ENCODE results near the gene UMAD1. TPM values are rescaled to one million over a fixed set of nuclear protein-coding genes. Genes with fewer than 3 reads are reported as not detected.

The UMAD1 gene
- total RNA-seq, 2 donors from 2014 or later = 21.9 to 26.3 TPM

- H3K9me3 ChIP-seq = no peaks in the 10 kb centered on the region
- no peaks in the 10 kb centered on the region for H3K27me3 ChIP-seq
- no peaks in the 10 kb centered on the region for H3K4me1 ChIP-seq
- no peak overlapping the region for H3K4me3 ChIP-seq
- no peak overlapping the region for H3K27ac ChIP-seq
- no peak for TF ChIP-seq CTCF (IDR thresholded peaks at IDR 0.05)
- intact Hi-C loops (cut with DNase I) = no loop called here
- H3K9ac ChIP-seq (ENCODE audit: low read depth in 2 of 2, low read length in 2 of 2) = no peak overlapping the region
- DNase-seq = no peak
- no peaks in the 10 kb centered on the region for H3K36me3 ChIP-seq
Observed at GRCh38 chr7:7810380-7810779, 169.8 kb downstream of the UMAD1 start.

- Histone ChIP-seq H3K27me3 (no peaks in the 10 kb centered on the region), H3K4me1 (no peaks in the 10 kb centered on the region), H3K27ac (no peak overlapping the region), H3K9ac (ENCODE audit: low read depth in 2 of 2, low read length in 2 of 2) (no peak overlapping the region), H3K36me3 (no peaks in the 10 kb centered on the region), H3K4me3 (no peak overlapping the region), H3K9me3 (no peaks in the 10 kb centered on the region)
- intact Hi-C loops (cut with DNase I) = no loop called here
- no peak for TF ChIP-seq CTCF (IDR thresholded peaks at IDR 0.05)
- DNase-seq = no peak
Observed at GRCh38 chr7:7810826-7811225, 170.3 kb downstream of the UMAD1 start.

GRCh38 chr7:7812112-7812511 is 171.6 kb downstream of the UMAD1 start:
- DNase-seq = no peak
- Histone ChIP-seq H3K4me3 (no peak overlapping the region), H3K27me3 (no peaks in the 10 kb centered on the region), H3K4me1 (no peaks in the 10 kb centered on the region), H3K9me3 (no peaks in the 10 kb centered on the region), H3K27ac (no peak overlapping the region), H3K9ac (ENCODE audit: low read depth in 2 of 2, low read length in 2 of 2) (no peak overlapping the region), H3K36me3 (no peaks in the 10 kb centered on the region)
- intact Hi-C loops (cut with DNase I) = no loop called here
- TF ChIP-seq CTCF (IDR thresholded peaks at IDR 0.05) = no peak

- no peaks in the 10 kb centered on the region for H3K9me3 ChIP-seq
- TF ChIP-seq CTCF (IDR thresholded peaks at IDR 0.05) = no peak
- H3K27me3 ChIP-seq = no peaks in the 10 kb centered on the region
- H3K36me3 ChIP-seq = no peaks in the 10 kb centered on the region
- H3K4me3 ChIP-seq = no peak overlapping the region
- intact Hi-C loops (cut with DNase I) = no loop called here
- H3K9ac ChIP-seq (ENCODE audit: low read depth in 2 of 2, low read length in 2 of 2) = no peak overlapping the region
- no peaks in the 10 kb centered on the region for H3K4me1 ChIP-seq
- DNase-seq = no peak
- no peak overlapping the region for H3K27ac ChIP-seq
Observed at GRCh38 chr7:7815395-7815794, 174.8 kb downstream of the UMAD1 start.

- no peak for TF ChIP-seq CTCF (IDR thresholded peaks at IDR 0.05)
- no peaks in the 10 kb centered on the region for H3K27me3 ChIP-seq
- H3K9ac ChIP-seq (ENCODE audit: low read depth in 2 of 2, low read length in 2 of 2) = no peak overlapping the region
- DNase-seq = no peak
- H3K36me3 ChIP-seq = no peaks in the 10 kb centered on the region
- no peaks in the 10 kb centered on the region for H3K9me3 ChIP-seq
- intact Hi-C loops (cut with DNase I) = no loop called here
- no peaks in the 10 kb centered on the region for H3K4me1 ChIP-seq
- H3K27ac ChIP-seq = no peak overlapping the region
- H3K4me3 ChIP-seq = no peak overlapping the region
Observed at GRCh38 chr7:7816084-7816483, 175.5 kb downstream of the UMAD1 start.
